Activated naive CD8-positive, alpha-beta T cell treated with anti-CD3 and anti-CD28 coated beads, Interleukin-2, amount 10 ng/mL, durations not matched to agents 7 days and 5 days (primary cell): ENCODE data around the gene MUC22. TPM values are rescaled to one million over a fixed set of nuclear protein-coding genes. Genes with fewer than 3 reads are reported as not detected.

Experiments
- ATAC-seq: fragments of 150-1000 bp; cut with Tn5 transposase; one replicate; pipeline ENCODE4 v1.10.0; 2021; ENCODE audit warnings: low read depth, moderate library complexity
- POLR2A ChIA-PET: fragments of 350-600 bp; sonication (Branson Sonifier 250); formaldehyde crosslinking; loops from one replicate; lab custom pipeline; 2021; ENCODE audit warnings: antibody characterized with exemption; lab: Charles Lee
- DNase-seq: peaks from one replicate; pipeline ENCODE4 v3.0.0; 2021
- H3K27ac Mint-ChIP-seq: one replicate; pipeline ENCODE4 v1.8.0; 2022; ENCODE audit warnings: mild to moderate bottlenecking, mixed read lengths
- H3K27me3 Mint-ChIP-seq: one replicate; pipeline ENCODE4 v1.8.0; 2022; ENCODE audit warnings: mild to moderate bottlenecking, moderate library complexity, mixed read lengths
- H3K36me3 Mint-ChIP-seq: one replicate; pipeline ENCODE4 v1.8.0; 2021; ENCODE audit warnings: mild to moderate bottlenecking, mixed read lengths
- H3K4me1 Mint-ChIP-seq: one replicate; pipeline ENCODE4 v1.8.0; 2021; ENCODE audit warnings: mixed read lengths
- H3K4me3 Mint-ChIP-seq: one replicate; pipeline ENCODE4 v1.8.0; 2022; ENCODE audit warnings: mild to moderate bottlenecking, moderate library complexity, mixed read lengths
- H3K9me3 Mint-ChIP-seq: one replicate; pipeline ENCODE4 v1.8.0; 2021; ENCODE audit warnings: mixed read lengths
- total RNA-seq, 2 experiments: library from RNA; stranded (reverse); gene quantifications; one replicate each; pipeline ENCODE4 v1.2.3, GENCODE V29; 2021

Gene MUC22
- total RNA-seq, 2 experiments from 2014 or later = not detected

DNA sequence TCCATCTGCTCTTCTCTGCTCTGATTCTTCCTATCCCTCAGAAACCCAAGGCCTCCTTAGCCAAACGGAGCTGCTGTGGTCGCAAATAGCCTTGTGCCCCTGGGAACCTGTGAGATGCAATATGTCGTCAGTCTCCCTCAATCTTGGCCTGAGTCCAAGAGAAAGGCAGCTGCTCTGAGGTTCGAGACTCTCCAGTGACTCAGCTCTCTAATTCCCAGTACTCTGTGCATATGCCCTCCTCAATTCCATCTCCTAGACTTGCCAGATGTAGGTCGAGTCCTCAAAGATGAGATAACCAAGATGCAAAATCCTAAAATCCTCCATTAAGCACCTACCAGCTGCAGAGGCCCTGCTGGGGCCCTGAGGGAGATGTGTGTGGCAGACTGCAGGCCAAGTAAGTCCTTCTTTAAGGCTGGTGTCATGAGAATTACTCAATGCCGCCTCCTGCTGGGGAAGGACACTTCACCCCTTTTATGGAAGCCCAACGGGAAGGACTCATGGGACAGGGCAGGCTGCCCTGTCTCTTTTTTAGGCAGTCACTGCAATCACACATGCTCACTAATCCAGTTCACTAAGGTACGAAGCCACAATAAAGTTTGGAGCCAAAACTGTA, 73.6 kb downstream of the MUC22 start:
- POLR2A ChIA-PET = interaction anchor here (0.7 kb wide), 1 partner anchor 200 kb away, joined by 3 read pairs; no protein-coding TSS in a partner anchor
- DNase-seq (peak; percentile 38), ATAC-seq (no peak)
- Mint-ChIP-seq H3K9me3 (no peaks in the 10 kb centered on the region), H3K4me1 (peaks cover 11% of the 10 kb centered on the region), H3K4me3 (no peak overlapping the region), H3K27me3 (peaks cover 16% of the 10 kb centered on the region), H3K36me3 (no peaks in the 10 kb centered on the region), H3K27ac (no peak overlapping the region)

Other genes starting within 250 kb of the MUC22 start
- gene DDR1, start 126.0 kb upstream of the MUC22 start, total RNA-seq = 10 to 100 TPM; 10.9 to 11.3 TPM
- gene GTF2H4, start 102.3 kb upstream of the MUC22 start, total RNA-seq = 10 to 100 TPM; 26.7 to 36.2 TPM
- 10 to 100 TPM; 38.0 to 43.1 TPM for gene VARS2, start 96.2 kb upstream of the MUC22 start, total RNA-seq
- gene SFTA2, start 78.3 kb upstream of the MUC22 start, total RNA-seq = not detected
- gene MUCL3, start 69.5 kb upstream of the MUC22 start, total RNA-seq = not detected
- gene MUC21, start 26.8 kb upstream of the MUC22 start, total RNA-seq = not detected
- gene C6orf15, start 102.1 kb downstream of the MUC22 start, total RNA-seq = not detected
- gene PSORS1C1, start 104.3 kb downstream of the MUC22 start, total RNA-seq = not detected
- gene CDSN, start 110.0 kb downstream of the MUC22 start, total RNA-seq = not detected
- not detected for gene PSORS1C2, start 128.6 kb downstream of the MUC22 start, total RNA-seq
- 10 to 100 TPM; 52.5 to 57.7 TPM for gene CCHCR1, start 147.3 kb downstream of the MUC22 start, total RNA-seq
- gene TCF19, start 148.1 kb downstream of the MUC22 start, total RNA-seq = 10 to 100 TPM; 81.0 to 83.3 TPM
- under 1 TPM; 0.22 to 0.34 TPM for gene POU5F1, start 160.2 kb downstream of the MUC22 start, total RNA-seq